ENCODE data around the gene STAC. TPM values are rescaled to one million over a fixed set of nuclear protein-coding genes. Genes with fewer than 3 reads are reported as not detected.
A peak's percentile ranks its signal among the peaks of the same experiment; 100 is the strongest.

Gene STAC
- total and polyA plus RNA-seq, 10 of the 15 experiments (the other 5 are each of a cell fraction or from before 2014, with no cell fraction given): 0.07 TPM; not detected in 9

- FAIRE-seq: no peak
- no peaks in the 10 kb centered on the region for H4K20me1 ChIP-seq (ENCODE audit: control insufficient read depth, insufficient read depth)
- H3K27ac ChIP-seq (ENCODE audit: control insufficient read depth, insufficient read depth): no peak overlapping the region
- peaks cover 6% of the 10 kb centered on the region; the same call in 1 of the 2 replicates for H3K4me1 ChIP-seq (ENCODE audit: control insufficient read depth, insufficient read depth, low read length)
- H3K79me2 ChIP-seq (ENCODE audit: control insufficient read depth, insufficient read depth, low read length): no peaks in the 10 kb centered on the region
- in situ Hi-C loops (cut with MboI) (no loop called here), intact Hi-C loops (cut with micrococcal nuclease; ENCODE audit: unreplicated experiment) (no loop called here)
- peak; percentile 59 for ATAC-seq
- no peak overlapping the region for H2AFZ ChIP-seq (ENCODE audit: control insufficient read depth, low read depth, low read length)
- CTCF ChIA-PET: no interaction called here
- H3K27me3 ChIP-seq (replicated peaks in 1 of 2; ENCODE audit: control insufficient read depth in 2 of 2, insufficient read depth in 2 of 2, low read length in 1 of 2): no peaks in the 10 kb centered on the region
- TF ChIP-seq ZBED1 (IDR thresholded peaks at IDR 0.05; ENCODE audit: borderline replicate concordance): no peak
- no peak for TF ChIP-seq KDM1A (IDR thresholded peaks at IDR 0.05; ENCODE audit: borderline replicate concordance)
- TF ChIP-seq MYC (IDR thresholded peaks at IDR 0.05; ENCODE audit: insufficient read depth, insufficient read length, insufficient replicate concordance, low read length, severe bottlenecking): no peak
- TF ChIP-seq MXI1 (IDR thresholded peaks at IDR 0.05; ENCODE audit: low read depth, low read length): no peak
- SMC1A ChIA-PET (ENCODE audit: uncharacterized antibody, unreplicated experiment): no interaction called here
- H3K4me3 ChIP-seq: no peak overlapping the region
- no peak overlapping the region for H3K9ac ChIP-seq (ENCODE audit: control insufficient read depth, insufficient read depth, low read length)
- no peaks in the 10 kb centered on the region for H3K9me3 ChIP-seq (replicated peaks; ENCODE audit: control insufficient read depth, insufficient read depth, low read length)
- no peak for DNase-seq (ENCODE audit: low read depth, low spot score)
- POLR2A ChIA-PET: no interaction called here
- H3K4me2 ChIP-seq (ENCODE audit: control insufficient read depth, insufficient read depth): no peak overlapping the region
- RAD21 ChIA-PET (ENCODE audit: unreplicated experiment): no interaction called here
- no TSS peak for BruUV-seq (replicated peaks)
- H3K36me3 ChIP-seq (ENCODE audit: control insufficient read depth in 2 of 2, insufficient read depth in 2 of 2, low read length in 1 of 2): no peaks in the 10 kb centered on the region
- WGBS (ENCODE audit: insufficient coverage, insufficient replicate concordance, low lambda C conversion rate, missing lambda C conversion rate): 2% methylated on average over 2 of the region's 2 CpGs
Observed at GRCh38 chr3:36557021-36557707, 176.9 kb downstream of the STAC start.

GRCh38 chr3:36557708-36558421 is 177.6 kb downstream of the STAC start:
- Histone ChIP-seq H3K27ac (ENCODE audit: control insufficient read depth, insufficient read depth) (no peak overlapping the region), H3K27me3 (replicated peaks in 1 of 2; ENCODE audit: control insufficient read depth in 2 of 2, insufficient read depth in 2 of 2, low read length in 1 of 2) (no peaks in the 10 kb centered on the region), H3K79me2 (ENCODE audit: control insufficient read depth, insufficient read depth, low read length) (no peaks in the 10 kb centered on the region), H3K9me3 (replicated peaks; ENCODE audit: control insufficient read depth, insufficient read depth, low read length) (no peaks in the 10 kb centered on the region), H3K36me3 (ENCODE audit: control insufficient read depth in 2 of 2, insufficient read depth in 2 of 2, low read length in 1 of 2) (no peaks in the 10 kb centered on the region), H3K9ac (ENCODE audit: control insufficient read depth, insufficient read depth, low read length) (no peak overlapping the region), H3K4me2 (ENCODE audit: control insufficient read depth, insufficient read depth) (no peak overlapping the region), H3K4me3 (no peak overlapping the region), H4K20me1 (ENCODE audit: control insufficient read depth, insufficient read depth) (no peaks in the 10 kb centered on the region), H3K4me1 (ENCODE audit: control insufficient read depth, insufficient read depth, low read length) (peaks cover 6% of the 10 kb centered on the region; the same call in 1 of the 2 replicates), H2AFZ (ENCODE audit: control insufficient read depth, low read depth, low read length) (no peak overlapping the region)
- ChIA-PET RAD21 (ENCODE audit: unreplicated experiment) (no interaction called here), SMC1A (ENCODE audit: uncharacterized antibody, unreplicated experiment) (no interaction called here), CTCF (no interaction called here), POLR2A (no interaction called here)
- DNase-seq (ENCODE audit: low read depth, low spot score): no peak
- no peak for ATAC-seq
- WGBS (ENCODE audit: insufficient coverage, insufficient replicate concordance, low lambda C conversion rate, missing lambda C conversion rate): 2% methylated on average over 5 of the region's 5 CpGs
- no peak for TF ChIP-seq SPI1 (IDR thresholded peaks at IDR 0.05; ENCODE audit: borderline replicate concordance, insufficient read depth, low read depth, low read length)
- no peak for TF ChIP-seq ZZZ3 (IDR thresholded peaks at IDR 0.05; ENCODE audit: control insufficient read depth, insufficient read length, low read depth)
- no peak for TF ChIP-seq BRCA1 (IDR thresholded peaks at IDR 0.05; ENCODE audit: low read depth, low read length)
- no peak for TF ChIP-seq MEF2B (IDR thresholded peaks at IDR 0.05; ENCODE audit: partially characterized antibody, poor library complexity, severe bottlenecking)
- TF ChIP-seq PKNOX1 (IDR thresholded peaks at IDR 0.05): no peak
- no peak for TF ChIP-seq PML (IDR thresholded peaks at IDR 0.05; ENCODE audit: low read length)
- no peak for TF ChIP-seq WRNIP1 (IDR thresholded peaks at IDR 0.05; ENCODE audit: borderline replicate concordance, low read depth, low read length)
- no peak for TF ChIP-seq HSF1 (IDR thresholded peaks at IDR 0.05; ENCODE audit: low read depth, low read length)
- no peak for TF ChIP-seq CBFB (IDR thresholded peaks at IDR 0.05; ENCODE audit: low read depth)
- no peak for TF ChIP-seq CHD1 (IDR thresholded peaks at IDR 0.05; ENCODE audit: low read depth, low read length)
- TF ChIP-seq RB1 (IDR thresholded peaks at IDR 0.05; ENCODE audit: borderline replicate concordance): no peak
- no peak for TF ChIP-seq DPF2 (IDR thresholded peaks at IDR 0.05)
- BruUV-seq (replicated peaks): no TSS peak
- in situ Hi-C loops (cut with MboI): no loop called here
- intact Hi-C loops (cut with micrococcal nuclease; ENCODE audit: unreplicated experiment): no loop called here
- FAIRE-seq: no peak
